NCI-H524 treated with DMSO at 0.1 percent for 48 hours (cell line): ENCODE data around the gene KSR1.
A peak's percentile ranks its signal among the peaks of the same experiment; 100 is the strongest.
"Not testable (repeated sequence)": the region's sequence is repeated elsewhere in the genome, so short reads cannot be mapped to it uniquely, and the experiment has no call there.

Experiments used
- DNase-seq: peaks from one replicate; lab custom pipeline; 2025; lab: John Stamatoyannopoulos, UW

The KSR1 gene

DNA sequence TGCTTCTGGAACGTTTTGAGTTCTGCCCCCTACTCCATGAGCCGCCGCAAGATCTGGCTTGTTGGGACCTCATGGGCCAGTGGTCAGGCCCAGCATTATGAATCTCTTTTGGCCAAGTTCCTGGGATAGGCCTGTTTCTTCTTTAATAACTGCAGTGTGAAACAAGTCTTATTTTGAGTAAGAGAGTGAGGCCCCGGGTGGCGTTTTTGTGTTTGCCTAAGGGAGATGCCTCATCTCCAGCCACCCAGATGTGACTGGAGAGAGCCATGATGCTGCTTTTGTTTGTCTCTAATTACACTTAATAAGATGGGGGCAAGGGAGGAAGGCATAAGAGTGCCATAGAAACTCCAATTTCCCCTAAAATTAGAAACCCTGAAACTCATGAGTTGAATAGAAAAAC, 39.8 kb downstream of the KSR1 start:
- no peak for DNase-seq

DNA sequence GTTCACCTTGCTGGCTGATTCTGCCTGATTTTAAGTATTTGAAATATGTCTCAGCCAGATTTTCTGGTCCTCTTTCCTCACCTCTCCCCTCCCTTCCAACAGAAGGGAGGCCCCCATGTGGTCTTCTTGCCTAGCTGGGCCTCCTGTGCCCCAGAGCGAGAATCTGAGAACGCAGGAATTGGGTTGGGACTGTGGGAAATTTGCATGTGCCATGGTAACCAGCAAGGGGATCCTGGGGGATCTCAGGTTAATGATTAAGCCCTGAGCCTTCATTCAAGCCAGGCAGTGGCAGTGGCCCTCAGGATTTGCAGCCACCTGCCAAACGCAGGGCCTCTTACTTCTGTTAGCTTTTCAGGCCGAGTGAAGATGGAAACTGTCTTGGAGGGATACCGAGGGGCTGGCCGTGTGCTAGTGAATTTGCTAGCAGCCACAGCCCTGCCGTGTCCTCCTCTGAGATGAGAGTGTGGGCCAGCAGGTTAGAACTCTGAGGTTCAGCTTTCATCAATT, 40.2 kb downstream of the KSR1 start:
- peak; percentile 56 for DNase-seq

- peak; percentile 70 for DNase-seq
These were observed 40.7 kb downstream of the KSR1 start for GRCh38 chr17:27496971-27497370.

GRCh38 chr17:27497696-27498095, 41.4 kb downstream of the KSR1 start:
- no peak for DNase-seq

DNA sequence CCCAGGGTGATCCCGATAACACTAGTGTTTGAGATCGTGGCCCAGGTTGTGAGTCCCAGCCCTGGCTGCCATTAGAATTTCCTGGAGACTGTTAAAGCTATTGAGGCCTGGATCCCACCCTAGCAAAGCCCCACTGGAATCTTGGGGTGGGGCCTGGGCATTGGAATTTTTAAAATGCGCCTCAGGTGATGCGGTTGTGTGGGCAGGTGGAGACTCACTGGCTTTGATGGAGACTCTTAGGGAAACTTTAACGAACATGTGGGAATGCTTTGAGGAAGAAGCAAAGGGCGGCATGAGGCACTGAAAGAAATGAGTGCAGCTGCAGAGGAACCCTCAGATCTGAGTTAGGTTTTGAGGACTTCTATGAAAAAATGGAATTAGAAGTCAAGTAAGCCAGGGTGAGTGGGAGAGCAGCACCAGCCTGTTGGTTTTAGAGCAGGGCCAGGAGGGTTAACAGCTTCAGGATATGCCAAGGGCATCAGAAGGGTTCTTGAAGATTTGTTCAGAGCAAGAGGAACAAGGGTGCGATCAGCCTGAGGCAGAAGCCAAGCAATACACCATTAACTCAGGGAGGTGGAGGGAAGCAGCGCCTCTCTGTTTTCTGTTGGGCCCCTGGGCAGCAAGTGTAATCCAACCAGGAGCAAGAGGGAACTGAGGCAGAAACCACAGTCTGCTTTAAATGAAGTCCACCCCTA, 42.5 kb downstream of the KSR1 start:
- no peak for DNase-seq

DNA sequence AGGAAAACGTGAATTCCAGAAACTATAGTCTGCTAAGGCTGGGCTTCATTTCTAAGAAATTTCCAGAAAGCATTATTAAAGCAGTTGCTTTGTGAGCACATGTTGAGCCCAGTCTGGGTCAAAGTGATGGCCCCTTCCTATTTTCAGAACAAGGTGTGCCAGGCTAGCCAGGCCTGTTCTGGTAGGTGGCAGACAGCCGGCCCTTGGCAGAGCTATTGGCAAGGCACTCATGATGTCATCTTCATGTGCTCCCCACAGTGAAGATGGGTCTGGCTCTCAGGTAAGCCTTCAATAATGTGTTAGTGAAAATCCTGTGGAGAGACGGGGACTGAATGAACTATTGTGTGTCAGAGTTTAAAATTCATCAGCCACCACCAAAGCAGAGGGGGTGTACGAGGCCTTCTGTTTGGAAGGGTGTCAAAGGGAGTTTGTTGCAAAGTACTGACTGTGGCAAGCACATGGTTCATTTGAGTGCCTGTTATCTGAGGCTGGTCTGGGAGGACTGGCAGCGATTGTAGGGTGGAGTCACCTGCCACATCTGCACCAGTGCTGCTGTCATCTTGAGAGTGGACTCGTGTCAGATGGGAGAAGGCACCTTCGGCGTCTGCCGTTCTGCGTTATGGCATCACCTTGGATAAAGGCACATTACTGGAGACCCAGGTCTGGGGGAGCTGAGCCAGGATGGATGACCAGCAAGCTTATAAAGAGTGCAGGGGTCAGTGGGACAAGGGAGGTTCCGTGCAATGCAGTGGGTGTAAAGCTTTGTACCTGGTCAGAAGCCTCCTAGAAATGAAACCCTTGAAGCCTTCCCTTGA, 43.4 kb downstream of the KSR1 start:
- DNase-seq, result no peak

DNA sequence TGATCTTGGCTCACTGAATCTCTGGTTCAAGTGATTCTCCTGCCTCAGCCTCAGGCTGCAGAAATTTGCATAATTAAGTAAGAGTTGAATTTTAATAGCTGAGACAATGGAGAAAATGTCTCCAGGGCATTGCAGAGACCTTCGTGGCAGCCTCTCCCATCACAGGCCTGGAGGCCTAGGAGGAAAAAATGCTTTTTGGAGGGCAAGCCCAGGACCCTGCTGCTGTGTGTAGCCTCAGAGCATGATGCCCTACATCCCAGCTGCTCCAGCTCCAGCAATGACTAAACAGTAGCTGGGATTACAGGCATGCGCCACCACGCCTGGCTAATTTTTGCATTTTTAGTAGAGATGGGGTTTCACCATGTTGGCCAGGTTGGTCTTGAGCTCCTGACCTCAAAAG, 45.1 kb downstream of the KSR1 start:
- not testable (repeated sequence) for DNase-seq

DNA sequence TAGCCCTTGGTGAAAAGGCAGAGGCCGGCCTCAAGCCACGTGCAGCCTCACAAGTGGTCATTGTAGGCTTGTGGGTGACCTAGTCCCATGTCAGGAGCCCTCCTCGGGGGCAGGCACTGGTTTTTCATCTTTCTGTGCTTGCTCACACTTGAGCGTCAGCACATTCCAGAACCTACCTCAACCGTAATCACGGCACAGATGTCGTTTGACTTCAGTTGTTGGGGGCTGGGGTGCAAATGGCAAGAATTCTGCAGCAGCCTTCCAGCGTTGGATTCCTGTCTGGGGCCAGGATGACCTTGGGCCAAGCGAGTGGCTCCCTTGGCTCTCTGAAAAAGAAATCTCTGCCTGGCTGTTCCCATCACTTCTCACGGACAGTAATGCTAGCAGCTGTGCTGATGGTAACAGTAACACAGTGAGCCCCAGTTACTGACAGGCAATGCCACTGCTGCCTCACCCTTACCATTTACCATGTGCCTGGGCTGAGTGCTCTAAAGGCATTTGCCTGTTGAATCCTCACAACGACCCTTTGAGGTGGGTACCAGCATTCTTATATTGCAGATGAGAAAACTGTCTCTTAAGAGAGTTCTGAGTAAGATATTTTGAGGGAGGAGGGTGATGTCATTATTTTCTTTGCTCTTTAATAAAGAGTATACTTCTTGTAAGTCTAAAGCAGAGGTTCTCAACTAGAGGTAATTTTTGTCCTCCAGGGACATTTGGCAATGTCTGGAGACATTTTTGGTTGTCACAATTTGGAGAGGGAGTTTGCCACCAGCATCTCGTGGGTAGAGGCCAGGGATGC, 46.5 kb downstream of the KSR1 start:
- no peak for DNase-seq

GRCh38 chr17:27503611-27504010, 47.4 kb downstream of the KSR1 start:
- DNase-seq, result no peak

DNA sequence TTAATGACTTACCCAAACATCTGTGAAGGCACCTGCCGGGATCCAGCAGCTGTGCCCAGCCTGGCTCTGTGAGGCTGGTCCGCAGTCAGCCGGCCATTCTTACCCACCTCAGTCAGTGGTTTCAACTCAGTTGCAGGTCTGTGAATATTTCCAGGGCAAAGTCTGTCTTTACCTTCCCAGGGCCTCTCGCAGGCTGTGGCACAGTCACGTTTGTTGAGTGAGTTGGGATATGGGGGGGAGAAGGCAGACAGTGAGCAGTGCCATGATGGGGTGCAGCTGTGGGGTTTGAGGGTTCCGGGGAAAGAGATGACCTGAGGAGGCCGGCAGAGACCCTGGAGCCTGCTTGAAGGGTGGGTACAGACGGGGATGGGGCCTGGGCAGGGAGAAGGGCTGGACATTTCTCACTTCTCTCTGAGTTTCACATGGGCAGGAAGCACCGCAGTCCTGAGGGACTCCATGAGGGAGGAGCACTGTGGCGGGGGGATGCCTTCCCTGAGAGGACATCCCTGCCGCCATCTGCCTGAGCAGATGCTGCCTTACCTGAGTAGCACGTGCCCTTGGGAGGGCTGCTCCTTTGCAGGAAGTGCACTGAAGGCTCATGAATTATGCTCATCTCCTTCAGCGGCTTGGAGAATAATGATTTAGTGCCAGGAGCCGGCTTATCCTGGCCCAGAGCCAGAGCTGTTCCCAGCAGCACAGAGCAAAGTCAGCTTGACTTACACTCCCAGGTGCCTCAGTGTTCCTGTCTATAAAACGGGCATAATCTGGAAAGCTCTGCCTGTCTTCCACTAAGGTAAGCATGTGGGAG, 48.1 kb downstream of the KSR1 start:
- DNase-seq, result peak; percentile 82

GRCh38 chr17:27506348-27507218, 50.3 kb downstream of the KSR1 start:
- DNase-seq, result no peak

DNA sequence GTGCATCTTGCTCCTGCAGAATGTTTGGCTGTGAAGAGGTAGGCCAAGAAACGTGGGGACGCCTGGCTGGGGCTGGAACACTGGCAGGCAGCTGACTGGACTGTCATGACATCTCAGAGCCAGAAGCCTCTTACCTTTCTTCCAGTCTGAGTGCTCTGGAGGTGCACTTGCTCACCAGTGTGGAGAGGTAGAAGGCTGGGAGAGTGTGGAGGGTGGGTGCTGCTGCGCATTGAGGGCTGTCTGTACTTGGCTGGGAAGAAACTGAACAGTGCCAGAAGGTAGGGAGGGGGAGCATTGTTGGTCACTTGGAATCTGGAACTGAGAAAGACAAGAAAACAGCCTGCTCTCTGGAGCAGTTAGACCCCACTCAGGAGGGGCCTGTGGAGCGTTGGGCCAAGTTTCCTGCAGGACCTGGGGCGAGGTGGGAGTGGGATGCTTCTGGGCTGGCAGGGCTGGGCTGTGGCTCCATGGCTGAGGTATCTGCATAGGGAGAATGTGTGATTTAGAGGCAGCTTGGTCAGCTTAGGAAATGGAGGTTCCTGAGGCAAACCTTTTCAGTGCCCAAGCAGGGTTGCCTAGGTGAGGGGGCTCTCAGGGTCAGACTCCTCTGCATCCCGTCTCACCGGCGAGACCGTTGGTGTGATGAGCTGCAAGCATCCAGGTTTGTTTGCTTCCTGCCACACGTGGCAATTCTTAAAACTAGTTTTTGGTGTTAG, 55.1 kb downstream of the KSR1 start:
- no peak for DNase-seq

GRCh38 chr17:27512031-27512430, 55.8 kb downstream of the KSR1 start:
- DNase-seq, result no peak

DNA sequence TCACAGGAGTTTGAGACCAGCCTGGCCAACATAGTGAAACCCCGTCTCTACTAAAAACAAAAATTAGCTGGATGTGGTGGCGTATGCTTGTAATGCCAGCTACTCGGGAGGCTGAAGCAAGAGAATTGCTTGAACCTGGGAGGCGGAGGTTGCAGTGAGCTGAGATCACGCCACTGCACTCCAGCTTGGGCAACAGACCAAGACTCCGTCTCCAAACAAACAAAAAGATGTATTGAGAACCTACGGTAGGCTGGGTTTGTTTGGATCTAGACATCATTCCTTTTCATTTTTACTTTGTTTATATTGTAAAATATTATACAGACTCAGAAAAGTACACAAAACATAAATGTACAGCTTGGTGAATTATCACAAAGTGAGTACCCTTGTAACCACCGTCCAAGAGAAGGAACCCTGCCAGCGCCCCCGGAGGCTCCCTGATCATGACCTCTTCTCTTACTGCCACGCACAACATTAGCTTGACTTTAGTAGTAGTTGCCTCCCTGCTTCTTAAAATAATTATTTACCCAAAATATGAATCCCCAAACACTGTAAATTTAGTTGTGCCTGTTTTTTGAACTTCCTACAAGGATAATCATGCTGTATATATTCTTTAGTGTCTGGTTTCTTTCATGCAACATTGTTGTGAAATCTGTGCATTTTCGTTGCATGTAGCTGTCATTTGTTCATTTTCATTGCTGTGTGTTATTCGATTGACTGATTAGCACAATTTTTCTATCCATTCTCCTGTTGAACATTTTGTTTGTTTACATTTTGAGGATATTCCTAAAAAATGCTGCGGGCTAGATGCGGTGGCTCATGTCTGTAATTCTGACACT, 56.5 kb downstream of the KSR1 start:
- no peak for DNase-seq

- DNase-seq, result no peak
These were observed 57.6 kb downstream of the KSR1 start for GRCh38 chr17:27513849-27514248.

GRCh38 chr17:27514595-27515413, 58.6 kb downstream of the KSR1 start:
- DNase-seq, result no peak

DNA sequence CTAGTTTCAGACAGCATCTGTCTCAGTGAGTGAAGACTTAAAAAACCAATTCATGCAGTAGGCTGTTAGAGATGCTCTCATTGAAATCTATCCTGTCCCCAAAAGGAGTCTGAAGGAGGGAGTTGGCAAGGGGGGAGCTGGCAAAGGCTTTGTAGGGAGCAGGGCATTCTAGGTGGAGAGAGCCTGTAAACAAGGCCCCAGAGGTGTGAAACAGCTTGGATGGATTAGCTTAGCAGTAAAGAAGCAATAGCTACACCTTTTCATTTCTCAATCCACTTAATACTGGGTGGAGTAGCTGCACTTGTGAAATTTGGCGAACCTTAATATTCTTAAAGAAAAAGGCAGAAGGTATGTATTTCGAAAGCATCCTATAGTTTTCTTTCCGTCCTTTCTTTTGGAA, 61.8 kb downstream of the KSR1 start:
- peak; percentile 77 for DNase-seq
